Effector CD4-positive, alpha-beta T cell (primary cell): Measurements from ENCODE around the gene UBE2L3.
"Not testable (repeated sequence)": the region's sequence is repeated elsewhere in the genome, so short reads cannot be mapped to it uniquely, and the experiment has no call there.

Source experiments
- DNase-seq: peaks from one replicate; pipeline ENCODE4 v3.0.0-alpha.2; 2020

UBE2L3 gene

GRCh38 chr22:21629255-21630149 is 62.0 kb downstream of the UBE2L3 start, which contains the start of gene YDJC:
Gene YDJC, minus strand, starts transcription at chr22:21630022. Its CDS starts 8 bp downstream, at chr22:21630014.
- peak; percentile 96 for DNase-seq

GRCh38 chr22:21631025-21631424 is 63.5 kb downstream of the UBE2L3 start:
- DNase-seq, result no peak

- DNase-seq, result peak; percentile 54
Observed at GRCh38 chr22:21632237-21632895, 64.9 kb downstream of the UBE2L3 start, which contains the start of gene CCDC116. Gene CCDC116, plus strand, starts transcription at chr22:21632760. Its CDS starts 422 bp downstream, at chr22:21633182.

DNA sequence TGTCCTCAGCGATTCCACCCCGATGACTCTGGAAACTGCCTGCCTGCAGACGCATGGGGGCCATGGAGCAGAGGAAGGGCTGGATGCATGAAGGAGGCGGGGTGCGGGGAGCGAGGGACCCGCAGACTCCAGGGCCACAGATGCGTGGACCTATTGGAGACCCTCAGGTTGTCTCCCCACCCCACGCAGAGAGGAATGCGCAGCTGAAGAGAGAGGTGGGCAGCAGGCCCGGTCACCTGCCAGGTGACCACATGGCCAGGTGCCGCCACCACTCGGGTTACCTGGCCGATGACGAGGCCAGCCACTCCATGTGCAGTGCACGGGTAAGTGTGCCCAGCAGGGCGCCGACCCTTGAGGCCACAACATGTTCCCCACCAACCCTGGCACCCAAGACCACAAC is 65.4 kb downstream of the UBE2L3 start:
- no peak for DNase-seq

- DNase-seq, result no peak
Observed at GRCh38 chr22:21633481-21633880, 66.0 kb downstream of the UBE2L3 start.

GRCh38 chr22:21634081-21634480 is 66.6 kb downstream of the UBE2L3 start:
- no peak for DNase-seq

DNA sequence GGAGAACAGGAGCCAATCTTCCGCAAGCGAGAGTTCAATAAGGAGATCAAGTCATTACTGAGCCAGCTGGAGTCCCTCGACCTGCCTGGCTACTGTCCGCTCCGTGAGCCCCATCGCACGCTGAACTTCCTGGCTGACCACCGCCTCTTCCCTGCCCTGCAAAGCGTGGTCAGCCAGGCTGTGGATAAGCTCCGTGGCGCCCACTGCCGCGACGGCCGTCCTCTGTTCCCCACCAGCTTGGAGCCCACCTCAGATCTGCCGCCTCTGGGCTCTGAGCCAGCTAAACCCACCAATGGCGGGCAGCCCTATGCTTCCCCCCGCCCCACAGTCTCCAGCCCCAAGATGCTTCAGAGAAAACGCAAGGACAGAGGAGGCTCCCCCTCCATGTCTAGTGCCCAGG is 67.3 kb downstream of the UBE2L3 start:
- no peak for DNase-seq

- no peak for DNase-seq
Observed at GRCh38 chr22:21635771-21636510, 68.4 kb downstream of the UBE2L3 start.

DNA sequence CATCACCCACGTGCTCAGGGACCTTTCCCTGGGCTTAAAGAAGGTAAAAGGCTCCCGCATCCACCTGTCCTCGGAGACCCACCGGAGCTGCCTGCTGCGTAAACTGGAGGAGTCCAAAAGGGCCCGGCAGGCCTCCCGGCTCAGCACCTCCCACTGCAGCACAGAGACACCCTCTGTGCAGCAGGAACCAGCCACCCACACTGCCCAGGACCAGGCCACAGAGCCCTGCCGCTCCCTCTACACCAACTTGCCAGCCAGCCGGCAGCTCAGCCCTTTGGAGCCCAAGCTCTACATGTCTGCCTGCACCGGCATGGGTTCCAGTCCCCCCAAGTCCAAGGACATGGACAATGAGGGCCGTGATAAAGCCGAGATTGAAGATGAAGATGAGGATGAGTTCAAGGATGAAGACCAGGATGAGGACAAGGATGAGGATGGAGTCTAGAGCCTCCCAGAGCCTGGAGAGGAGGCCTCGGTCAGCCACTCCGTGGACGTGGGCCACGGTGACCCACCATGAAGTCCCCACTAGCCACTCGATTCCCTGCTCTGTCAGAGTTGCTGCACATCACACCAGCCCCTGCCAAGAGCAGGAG is 69.2 kb downstream of the UBE2L3 start:
- no peak for DNase-seq

DNA sequence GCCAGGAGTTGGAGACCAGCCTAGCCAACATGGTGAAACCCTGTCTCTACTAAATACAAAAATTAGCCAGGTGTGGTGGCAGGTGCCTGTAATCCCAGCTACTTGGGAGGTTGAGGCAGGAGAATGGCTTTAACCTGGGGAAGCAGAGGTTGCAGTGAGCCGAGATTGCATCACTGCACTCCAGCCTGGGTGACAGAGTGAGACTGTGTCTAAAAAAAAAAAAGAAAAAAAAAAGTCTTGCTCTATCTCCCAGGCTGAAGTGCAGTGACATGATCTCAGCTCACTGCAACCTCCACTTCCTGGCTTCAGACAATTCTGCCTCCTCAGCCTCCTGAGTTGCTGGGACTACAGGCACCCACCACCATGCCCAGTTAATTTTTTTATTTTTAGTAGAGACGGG is 69.9 kb downstream of the UBE2L3 start:
- not testable (repeated sequence) for DNase-seq

- no peak for DNase-seq
Observed at GRCh38 chr22:21639359-21639758, 71.8 kb downstream of the UBE2L3 start.

DNA sequence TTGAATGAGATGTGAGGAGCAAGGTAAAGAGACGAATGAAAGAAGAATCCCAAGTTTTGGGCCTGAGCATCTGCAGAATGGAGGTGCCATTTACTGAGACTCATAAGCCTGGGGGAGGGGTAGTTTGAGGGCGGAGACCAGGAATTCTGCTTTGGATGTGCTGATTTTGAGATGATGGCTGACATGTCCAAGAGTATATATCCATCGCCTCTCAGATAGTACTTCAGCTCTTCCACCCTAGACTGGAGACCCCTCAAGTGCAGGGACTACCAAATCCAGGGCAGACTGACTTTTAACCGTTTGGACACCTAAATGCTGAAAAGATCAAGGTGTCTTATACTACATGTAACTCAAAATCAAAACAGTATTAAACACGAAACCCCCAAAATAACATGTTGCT is 73.3 kb downstream of the UBE2L3 start:
- DNase-seq, result no peak

DNA sequence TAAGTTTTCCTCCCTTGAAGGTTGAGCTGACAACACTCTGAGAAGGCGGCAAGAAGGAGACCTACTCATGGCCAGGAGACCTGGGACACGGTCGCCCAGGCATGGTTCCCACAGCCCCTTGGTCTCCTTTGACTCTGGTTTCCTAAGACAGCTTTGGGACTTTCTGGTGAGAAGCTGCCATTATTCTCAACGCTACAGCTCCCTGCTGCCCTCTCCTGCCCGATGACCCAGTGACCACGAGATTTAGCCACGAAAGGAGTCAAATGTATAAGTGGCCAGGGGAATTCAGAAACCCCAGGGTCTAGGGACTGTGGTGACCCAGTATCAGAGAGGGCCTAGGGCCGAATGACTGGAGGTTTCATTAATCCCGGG is 73.9 kb downstream of the UBE2L3 start:
- DNase-seq, result no peak

DNA sequence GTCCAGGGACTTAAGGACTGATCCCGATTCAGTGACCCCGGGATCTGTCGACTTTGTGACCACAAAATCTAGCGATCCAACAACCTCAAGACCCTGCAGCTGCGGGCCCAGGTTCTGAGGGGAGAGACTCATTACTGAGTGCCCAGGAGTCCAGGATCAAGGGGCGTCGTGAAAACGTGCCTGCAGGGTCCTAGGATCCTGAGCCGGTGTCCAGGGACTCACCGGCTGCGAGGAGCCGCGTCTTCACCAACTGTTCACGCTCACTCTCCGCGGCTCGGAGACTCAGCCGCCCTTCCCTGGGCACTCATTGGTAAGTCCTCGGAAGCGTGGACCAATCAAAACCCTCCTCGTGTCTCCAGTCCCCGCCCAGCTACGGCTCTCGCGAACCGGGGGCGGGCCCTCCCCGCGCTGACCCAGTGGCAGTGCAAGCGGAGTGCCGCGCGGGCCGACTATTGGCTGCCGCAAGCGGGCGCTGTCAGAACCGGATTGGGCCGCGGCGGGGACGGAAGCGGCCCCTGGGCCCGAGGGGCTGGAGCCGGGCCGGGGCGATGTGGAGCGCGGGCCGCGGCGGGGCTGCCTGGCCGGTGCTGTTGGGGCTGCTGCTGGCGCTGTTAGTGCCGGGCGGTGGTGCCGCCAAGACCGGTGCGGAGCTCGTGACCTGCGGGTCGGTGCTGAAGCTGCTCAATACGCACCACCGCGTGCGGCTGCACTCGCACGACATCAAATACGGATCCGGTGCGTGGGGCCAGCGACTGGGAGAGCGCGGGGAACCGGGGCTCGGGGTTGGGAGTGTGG is 74.5 kb downstream of the UBE2L3 start, which contains the start of gene SDF2L1:
TSS of gene SDF2L1 (plus strand) at position 514 of the 795 bp plus-strand sequence. CDS start at position 549, 35 bp downstream.
- DNase-seq, result peak; percentile 98

GRCh38 chr22:21642584-21643448 is 75.3 kb downstream of the UBE2L3 start:
- DNase-seq, result peak; percentile 37

GRCh38 chr22:21643533-21644357 is 76.2 kb downstream of the UBE2L3 start:
- DNase-seq, result no peak

DNA sequence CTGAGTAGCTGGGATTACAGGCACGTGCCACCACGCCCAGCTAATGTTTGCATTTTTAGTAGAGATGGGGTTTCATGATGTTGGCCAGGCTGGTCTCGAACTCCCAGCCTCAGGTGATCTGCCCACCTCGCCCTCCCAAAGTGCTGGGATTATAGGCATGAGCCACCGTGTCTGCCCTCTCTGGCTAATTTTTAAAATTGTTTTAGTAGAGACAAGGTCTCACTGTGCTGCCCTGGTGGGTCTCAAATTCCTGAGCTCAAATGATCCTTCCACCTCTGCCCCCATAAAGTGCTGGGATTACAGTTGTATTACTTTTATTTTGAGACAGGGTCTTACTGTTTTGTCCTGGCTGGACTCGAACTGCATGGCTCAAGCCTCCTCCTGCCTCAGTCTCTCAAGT is 78.0 kb downstream of the UBE2L3 start:
- not testable (repeated sequence) for DNase-seq

GRCh38 chr22:21646608-21647590 is 79.4 kb downstream of the UBE2L3 start:
- peak; percentile 74 for DNase-seq

- no peak for DNase-seq
Observed at GRCh38 chr22:21650280-21650679, 82.8 kb downstream of the UBE2L3 start.
